ENCODE measurements around the gene ATAD1. TPM values are rescaled to one million over a fixed set of nuclear protein-coding genes. Genes with fewer than 3 reads are reported as not detected.

ATAD1 gene
- total RNA-seq, 1 experiment from 2014 or later, result 48.6 TPM

- Histone ChIP-seq H3K36me3 (ENCODE audit: insufficient read depth, low read length, poor library complexity, severe bottlenecking) (peaks cover 21% of the 10 kb centered on the region), H3K27me3 (replicated peaks; ENCODE audit: insufficient read depth, low read depth, low read length, poor library complexity) (no peaks in the 10 kb centered on the region), H3K27ac (ENCODE audit: low read depth, low read length, poor library complexity, severe bottlenecking) (peak overlapping the region; percentile 77), H3K4me1 (ENCODE audit: insufficient read depth, low read length, poor library complexity, severe bottlenecking) (peaks cover 17% of the 10 kb centered on the region), H3K9me3 (ENCODE audit: low read depth, low read length, poor library complexity, severe bottlenecking) (no peaks in the 10 kb centered on the region), H3K4me3 (ENCODE audit: low read depth, low read length, poor library complexity, severe bottlenecking) (peak overlapping the region; percentile 77)
- ChIA-PET POLR2A (ENCODE audit: low non-redundant PET) (no interaction called here), CTCF (no interaction called here)
- DNase-seq (ENCODE audit: low spot score), result peak; percentile 6
- intact Hi-C loops (cut with micrococcal nuclease; ENCODE audit: unreplicated experiment), result no loop called here
- no peak for TF ChIP-seq EZH2 (IDR thresholded peaks at IDR 0.05; ENCODE audit: borderline replicate concordance, low read depth, low read length, poor library complexity, severe bottlenecking)
- no peak for TF ChIP-seq CTCF (conservative IDR thresholded peaks at IDR 0.05; ENCODE audit: low read depth, low read length)
- no TSS peak for BruUV-seq (replicated peaks)
Measured at GRCh38 chr10:87816898-87817608, 973 bp downstream of the ATAD1 start.

GRCh38 chr10:87816163-87816897 lies 1.7 kb downstream of the ATAD1 start:
- peak overlapping the region; percentile 77 for H3K4me3 ChIP-seq (ENCODE audit: low read depth, low read length, poor library complexity, severe bottlenecking)
- TSS peak; percentile 38 for BruUV-seq (replicated peaks)
- no peaks in the 10 kb centered on the region for H3K9me3 ChIP-seq (ENCODE audit: low read depth, low read length, poor library complexity, severe bottlenecking)
- ChIA-PET CTCF (no interaction called here), POLR2A (ENCODE audit: low non-redundant PET) (no interaction called here)
- DNase-seq (ENCODE audit: low spot score), result no peak
- peaks cover 17% of the 10 kb centered on the region for H3K4me1 ChIP-seq (ENCODE audit: insufficient read depth, low read length, poor library complexity, severe bottlenecking)
- H3K27ac ChIP-seq (ENCODE audit: low read depth, low read length, poor library complexity, severe bottlenecking), result no peak overlapping the region
- intact Hi-C loops (cut with micrococcal nuclease; ENCODE audit: unreplicated experiment), result no loop called here
- TF ChIP-seq CTCF (conservative IDR thresholded peaks at IDR 0.05; ENCODE audit: low read depth, low read length), result no peak; the same call in 1 of the 2 replicates
- TF ChIP-seq EZH2 (IDR thresholded peaks at IDR 0.05; ENCODE audit: borderline replicate concordance, low read depth, low read length, poor library complexity, severe bottlenecking), result no peak
- no peaks in the 10 kb centered on the region for H3K27me3 ChIP-seq (replicated peaks; ENCODE audit: insufficient read depth, low read depth, low read length, poor library complexity)
- H3K36me3 ChIP-seq (ENCODE audit: insufficient read depth, low read length, poor library complexity, severe bottlenecking), result peaks cover 28% of the 10 kb centered on the region

GRCh38 chr10:87804939-87805569 lies 13.0 kb downstream of the ATAD1 start:
- TF ChIP-seq EZH2 (IDR thresholded peaks at IDR 0.05; ENCODE audit: borderline replicate concordance, low read depth, low read length, poor library complexity, severe bottlenecking) (no peak), CTCF (conservative IDR thresholded peaks at IDR 0.05; ENCODE audit: low read depth, low read length) (no peak)
- Histone ChIP-seq H3K27ac (ENCODE audit: low read depth, low read length, poor library complexity, severe bottlenecking) (no peak overlapping the region), H3K36me3 (ENCODE audit: insufficient read depth, low read length, poor library complexity, severe bottlenecking) (peaks cover 43% of the 10 kb centered on the region), H3K9me3 (ENCODE audit: low read depth, low read length, poor library complexity, severe bottlenecking) (peaks cover 25% of the 10 kb centered on the region), H3K4me3 (ENCODE audit: low read depth, low read length, poor library complexity, severe bottlenecking) (no peak overlapping the region), H3K27me3 (replicated peaks; ENCODE audit: insufficient read depth, low read depth, low read length, poor library complexity) (no peaks in the 10 kb centered on the region), H3K4me1 (ENCODE audit: insufficient read depth, low read length, poor library complexity, severe bottlenecking) (no peaks in the 10 kb centered on the region)
- ChIA-PET POLR2A (ENCODE audit: low non-redundant PET) (no interaction called here), CTCF (no interaction called here)
- no peak for DNase-seq (ENCODE audit: low spot score)
- BruUV-seq (replicated peaks), result no TSS peak
- intact Hi-C loops (cut with micrococcal nuclease; ENCODE audit: unreplicated experiment), result no loop called here
